Breast epithelium (tissue), 3 donors: Measurements from ENCODE around the gene AGXT2.

Experiments
- CTCF ChIP-seq, 3 donors: fragments of 450-650 bp; IDR thresholded peaks; one replicate each; pipeline ENCODE4 v1.5.1; 2016 to 2017; ENCODE audit warnings: antibody characterized with exemption in 3 of 3, mild to moderate bottlenecking in 3 of 3, moderate library complexity in 3 of 3
- POLR2A ChIP-seq: fragments of 450-650 bp; IDR thresholded peaks from one replicate; pipeline ENCODE4 v1.6.1; 2016; ENCODE audit warnings: antibody characterized with exemption, mild to moderate bottlenecking, moderate library complexity

DNA sequence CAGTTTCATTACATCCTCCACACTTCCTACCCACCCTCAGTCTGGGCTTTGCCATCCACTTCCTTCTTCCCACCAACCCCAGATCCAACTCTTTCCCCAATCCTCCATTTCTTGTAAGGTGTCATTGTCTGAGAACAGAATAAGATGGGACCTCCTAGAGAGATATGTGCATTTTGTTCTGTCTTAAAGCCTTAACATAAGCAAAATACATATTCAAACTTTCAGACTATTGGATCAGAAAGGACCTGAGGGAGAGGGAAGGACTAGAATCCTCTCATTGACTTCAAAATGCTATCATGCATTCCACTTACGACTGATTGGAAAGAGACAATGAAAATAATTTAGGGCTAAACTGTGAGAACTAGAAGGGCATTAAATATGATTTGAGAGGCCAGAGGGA lies 43.0 kb downstream of the AGXT2 start:
- TF ChIP-seq CTCF (IDR thresholded peaks at IDR 0.05) (no peak), POLR2A (no peak)
